GM21825 (cell line): ENCODE measurements around the gene KRT34.

ENCODE experiments used
- ATAC-seq: cut with Tn5 transposase; IDR thresholded peaks from one replicate; pipeline ENCODE4 v1.9.1; 2021; ENCODE audit warnings: mild to moderate bottlenecking, moderate library complexity; ENCODE audit not compliant: unreplicated experiment

KRT34 gene

DNA sequence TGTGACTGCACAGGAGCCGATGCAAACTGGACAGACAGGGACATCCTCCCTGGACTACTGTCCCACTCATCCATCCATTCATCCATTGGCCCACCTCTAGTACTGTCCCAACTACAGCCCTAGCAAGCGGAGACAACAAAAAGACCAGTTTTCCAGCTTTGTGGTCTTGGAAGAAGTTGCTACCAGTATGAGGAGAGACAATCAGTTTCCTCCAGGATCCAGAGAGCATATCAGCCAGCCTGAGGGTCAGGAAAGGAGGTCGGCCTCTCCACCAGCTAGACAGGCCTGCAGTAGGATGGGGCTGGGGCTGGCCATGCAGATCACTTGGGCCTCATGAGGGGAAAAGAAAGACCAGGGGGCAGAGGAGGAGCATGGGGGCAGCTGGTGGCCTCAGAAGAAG lies 48.3 kb downstream of the KRT34 start:
- ATAC-seq, result no peak

GRCh38 chr17:41333098-41333497 lies 49.0 kb downstream of the KRT34 start:
- no peak for ATAC-seq

GRCh38 chr17:41332239-41332638 lies 49.9 kb downstream of the KRT34 start:
- ATAC-seq, result no peak

GRCh38 chr17:41331606-41332005 lies 50.5 kb downstream of the KRT34 start:
- no peak for ATAC-seq

GRCh38 chr17:41329279-41329948 lies 52.7 kb downstream of the KRT34 start:
- no peak for ATAC-seq

GRCh38 chr17:41328207-41328606 lies 53.9 kb downstream of the KRT34 start:
- ATAC-seq, result no peak
